Activated CD4-positive, alpha-beta T cell treated with anti-CD3 and anti-CD28 coated beads, Interleukin-2, amount 10 ng/mL, durations not matched to agents 24 days and 14 days (primary cell): ENCODE measurements around the gene MBD3L4. TPM values are rescaled to one million over a fixed set of nuclear protein-coding genes. Genes with fewer than 3 reads are reported as not detected.

Experiments
- DNase-seq: peaks from one replicate; pipeline ENCODE4 v3.0.0; 2022
- H3K27ac Mint-ChIP-seq: one replicate; pipeline ENCODE4 v1.8.0; 2022; ENCODE audit warnings: mild to moderate bottlenecking, mixed read lengths
- H3K27me3 Mint-ChIP-seq: one replicate; pipeline ENCODE4 v1.8.0; 2022; ENCODE audit warnings: mixed read lengths
- H3K36me3 Mint-ChIP-seq: one replicate; pipeline ENCODE4 v1.8.0; 2022; ENCODE audit warnings: low read depth, mild to moderate bottlenecking, mixed read lengths
- H3K4me1 Mint-ChIP-seq: one replicate; pipeline ENCODE4 v1.8.0; 2021; ENCODE audit warnings: mixed read lengths
- H3K4me3 Mint-ChIP-seq: one replicate; pipeline ENCODE4 v1.8.0; 2022; ENCODE audit warnings: mild to moderate bottlenecking, moderate library complexity, mixed read lengths
- H3K9me3 Mint-ChIP-seq: one replicate; pipeline ENCODE4 v1.8.0; 2021; ENCODE audit warnings: mixed read lengths
- intact Hi-C: fragments of 100-400 bp; cut with micrococcal nuclease; formaldehyde crosslinking; loops from one replicate; pipeline ENCODE4 v1.15.1; 2023
- total RNA-seq: library from RNA; stranded (reverse); gene quantifications from 2 replicates; pipeline ENCODE4 v1.2.3, GENCODE V29; 2022

Gene MBD3L4
- total RNA-seq, 1 donor from 2014 or later = not detected

GRCh38 chr19:7010722-7011593 lies 29.0 kb downstream of the MBD3L4 start:
- Mint-ChIP-seq H3K9me3 (peaks cover 7% of the 10 kb centered on the region), H3K27ac (peak overlapping the region; percentile 69), H3K36me3 (peaks cover 1% of the 10 kb centered on the region), H3K27me3 (no peaks in the 10 kb centered on the region), H3K4me1 (peaks cover 28% of the 10 kb centered on the region), H3K4me3 (no peak overlapping the region)
- intact Hi-C loops = no loop called here
- DNase-seq = peak; percentile 55

- Mint-ChIP-seq H3K27ac (no peak overlapping the region), H3K36me3 (peaks cover 1% of the 10 kb centered on the region), H3K27me3 (no peaks in the 10 kb centered on the region), H3K4me3 (no peak overlapping the region), H3K4me1 (peaks cover 26% of the 10 kb centered on the region), H3K9me3 (peaks cover 3% of the 10 kb centered on the region)
- DNase-seq = no peak
- intact Hi-C loops = loop anchor here (10.0 kb wide), 1 partner anchor 63 kb away; no protein-coding TSS in a partner anchor
Measured at GRCh38 chr19:7007859-7008258, 32.1 kb downstream of the MBD3L4 start.

GRCh38 chr19:7006135-7006704 lies 33.8 kb downstream of the MBD3L4 start:
- Mint-ChIP-seq H3K4me1 (peaks cover 26% of the 10 kb centered on the region), H3K4me3 (no peak overlapping the region), H3K36me3 (peaks cover 1% of the 10 kb centered on the region), H3K27ac (no peak overlapping the region), H3K9me3 (peaks cover 3% of the 10 kb centered on the region), H3K27me3 (no peaks in the 10 kb centered on the region)
- DNase-seq = no peak
- intact Hi-C loops = loop anchor here (10.0 kb wide), 1 partner anchor 61 kb away; no protein-coding TSS in a partner anchor

- Mint-ChIP-seq H3K36me3 (no peaks in the 10 kb centered on the region), H3K9me3 (peaks cover 3% of the 10 kb centered on the region), H3K27me3 (no peaks in the 10 kb centered on the region), H3K4me1 (peaks cover 15% of the 10 kb centered on the region), H3K27ac (peak overlapping the region; percentile 48), H3K4me3 (no peak overlapping the region)
- peak; percentile 81 for DNase-seq
- intact Hi-C loops = loop anchor here (10.0 kb wide), 1 partner anchor 60 kb away; no protein-coding TSS in a partner anchor
Measured at GRCh38 chr19:7004313-7004931, 35.6 kb downstream of the MBD3L4 start.

- H3K9me3 Mint-ChIP-seq = peaks cover 6% of the 10 kb centered on the region
- no peak for DNase-seq
- H3K4me1 Mint-ChIP-seq = peaks cover 9% of the 10 kb centered on the region
- intact Hi-C loops = loop anchor here (10.0 kb wide), 1 partner anchor 56 kb away; no protein-coding TSS in a partner anchor
- H3K27me3 Mint-ChIP-seq = no peaks in the 10 kb centered on the region
- peaks cover under 1% of the 10 kb centered on the region for H3K36me3 Mint-ChIP-seq
- H3K4me3 Mint-ChIP-seq = no peak overlapping the region
- H3K27ac Mint-ChIP-seq = no peak overlapping the region
Measured at GRCh38 chr19:7000816-7001215, 39.2 kb downstream of the MBD3L4 start.

GRCh38 chr19:7000333-7000732 lies 39.6 kb downstream of the MBD3L4 start:
- intact Hi-C loops = loop anchor here (10.0 kb wide), 1 partner anchor 56 kb away; no protein-coding TSS in a partner anchor
- Mint-ChIP-seq H3K9me3 (peaks cover 8% of the 10 kb centered on the region), H3K4me3 (no peak overlapping the region), H3K4me1 (peaks cover 11% of the 10 kb centered on the region), H3K27me3 (no peaks in the 10 kb centered on the region), H3K27ac (no peak overlapping the region), H3K36me3 (peaks cover 3% of the 10 kb centered on the region)
- DNase-seq = no peak

GRCh38 chr19:6999933-7000332 lies 40.0 kb downstream of the MBD3L4 start:
- peaks cover 13% of the 10 kb centered on the region for H3K4me1 Mint-ChIP-seq
- no peak overlapping the region for H3K27ac Mint-ChIP-seq
- intact Hi-C loops = loop anchor here (10.0 kb wide), 1 partner anchor 55 kb away; no protein-coding TSS in a partner anchor

GRCh38 chr19:6997679-6998445 lies 42.1 kb downstream of the MBD3L4 start:
- Mint-ChIP-seq H3K27me3 (no peaks in the 10 kb centered on the region), H3K4me3 (peak overlapping the region; percentile 41), H3K36me3 (peaks cover 10% of the 10 kb centered on the region), H3K27ac (no peak overlapping the region), H3K4me1 (peaks cover 10% of the 10 kb centered on the region), H3K9me3 (peaks cover 15% of the 10 kb centered on the region)
- intact Hi-C loops = no loop called here
- DNase-seq = no peak

More at GRCh38 chr19:6999933-7000332, 40.0 kb downstream of the MBD3L4 start:
- Mint-ChIP-seq H3K9me3 (peaks cover 12% of the 10 kb centered on the region), H3K4me3 (no peak overlapping the region), H3K36me3 (peaks cover 7% of the 10 kb centered on the region), H3K27me3 (no peaks in the 10 kb centered on the region)
- DNase-seq = no peak

GRCh38 chr19:6996810-6997209 lies 43.2 kb downstream of the MBD3L4 start:
- no peak for DNase-seq
- H3K27me3 Mint-ChIP-seq = no peaks in the 10 kb centered on the region
- peaks cover 10% of the 10 kb centered on the region for H3K4me1 Mint-ChIP-seq
- intact Hi-C loops = no loop called here
- peaks cover 10% of the 10 kb centered on the region for H3K36me3 Mint-ChIP-seq
- H3K9me3 Mint-ChIP-seq = peaks cover 15% of the 10 kb centered on the region
- no peak overlapping the region for H3K27ac Mint-ChIP-seq
- no peak overlapping the region for H3K4me3 Mint-ChIP-seq

- peaks cover 10% of the 10 kb centered on the region for H3K4me1 Mint-ChIP-seq
- no peak for DNase-seq
- H3K4me3 Mint-ChIP-seq = no peak overlapping the region
- peaks cover 15% of the 10 kb centered on the region for H3K9me3 Mint-ChIP-seq
- no peak overlapping the region for H3K27ac Mint-ChIP-seq
- intact Hi-C loops = no loop called here
- peaks cover 10% of the 10 kb centered on the region for H3K36me3 Mint-ChIP-seq
- H3K27me3 Mint-ChIP-seq = no peaks in the 10 kb centered on the region
Measured at GRCh38 chr19:6995054-6995453, 44.9 kb downstream of the MBD3L4 start.

- no peak overlapping the region for H3K4me3 Mint-ChIP-seq
- peaks cover 26% of the 10 kb centered on the region for H3K9me3 Mint-ChIP-seq
- H3K27me3 Mint-ChIP-seq = no peaks in the 10 kb centered on the region
- H3K4me1 Mint-ChIP-seq = no peaks in the 10 kb centered on the region
- DNase-seq = no peak
- no peak overlapping the region for H3K27ac Mint-ChIP-seq
- peaks cover 2% of the 10 kb centered on the region for H3K36me3 Mint-ChIP-seq
- intact Hi-C loops = no loop called here
Measured at GRCh38 chr19:6988257-6988656, 51.7 kb downstream of the MBD3L4 start.

- no peaks in the 10 kb centered on the region for H3K27me3 Mint-ChIP-seq
- H3K27ac Mint-ChIP-seq = no peak overlapping the region
- no peaks in the 10 kb centered on the region for H3K4me1 Mint-ChIP-seq
- no peak overlapping the region for H3K4me3 Mint-ChIP-seq
- H3K9me3 Mint-ChIP-seq = peaks cover 30% of the 10 kb centered on the region
- no peak for DNase-seq
- H3K36me3 Mint-ChIP-seq = peaks cover 2% of the 10 kb centered on the region
- intact Hi-C loops = no loop called here
Measured at GRCh38 chr19:6987850-6988249, 52.1 kb downstream of the MBD3L4 start.
